Measurements from ENCODE around the gene CYP2J2.

DNA sequence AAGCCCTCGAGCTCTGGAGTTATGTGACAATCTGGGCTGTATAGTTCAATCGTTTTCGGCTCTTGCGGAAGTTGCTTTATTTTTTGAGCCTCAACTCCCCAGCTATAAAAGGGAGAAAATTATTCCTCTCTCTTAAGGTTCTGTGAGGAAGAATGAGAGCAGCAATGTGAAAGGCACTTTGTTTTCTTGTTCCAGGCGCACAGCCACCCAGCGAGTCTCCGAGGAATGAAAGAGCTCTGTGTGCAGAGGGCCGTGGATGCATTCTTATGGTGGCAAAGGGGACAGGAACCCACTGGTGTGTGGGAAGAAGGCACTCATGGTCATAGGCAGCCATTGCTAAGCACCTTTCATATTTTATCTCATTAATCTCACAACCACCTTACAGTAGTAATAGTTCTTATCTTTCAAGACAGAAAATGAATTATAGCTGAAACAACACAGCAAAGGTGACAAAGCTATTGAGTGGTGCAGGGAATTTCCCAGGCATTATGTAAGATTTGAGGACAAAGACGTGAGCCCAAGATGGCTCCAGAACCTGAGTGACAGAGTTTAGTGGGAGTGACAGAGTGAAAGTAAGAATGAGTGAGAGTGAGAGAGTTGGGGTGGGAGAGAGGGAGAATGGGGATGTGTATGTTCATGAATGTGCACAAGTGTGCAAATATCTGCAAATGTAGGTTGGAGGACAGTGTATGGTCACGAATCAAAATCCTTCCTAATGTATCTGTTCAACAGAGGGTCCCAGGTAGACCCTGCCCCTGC, 9.4 kb downstream of the CYP2J2 start:
- TF ChIP-seq, protein P1, sequence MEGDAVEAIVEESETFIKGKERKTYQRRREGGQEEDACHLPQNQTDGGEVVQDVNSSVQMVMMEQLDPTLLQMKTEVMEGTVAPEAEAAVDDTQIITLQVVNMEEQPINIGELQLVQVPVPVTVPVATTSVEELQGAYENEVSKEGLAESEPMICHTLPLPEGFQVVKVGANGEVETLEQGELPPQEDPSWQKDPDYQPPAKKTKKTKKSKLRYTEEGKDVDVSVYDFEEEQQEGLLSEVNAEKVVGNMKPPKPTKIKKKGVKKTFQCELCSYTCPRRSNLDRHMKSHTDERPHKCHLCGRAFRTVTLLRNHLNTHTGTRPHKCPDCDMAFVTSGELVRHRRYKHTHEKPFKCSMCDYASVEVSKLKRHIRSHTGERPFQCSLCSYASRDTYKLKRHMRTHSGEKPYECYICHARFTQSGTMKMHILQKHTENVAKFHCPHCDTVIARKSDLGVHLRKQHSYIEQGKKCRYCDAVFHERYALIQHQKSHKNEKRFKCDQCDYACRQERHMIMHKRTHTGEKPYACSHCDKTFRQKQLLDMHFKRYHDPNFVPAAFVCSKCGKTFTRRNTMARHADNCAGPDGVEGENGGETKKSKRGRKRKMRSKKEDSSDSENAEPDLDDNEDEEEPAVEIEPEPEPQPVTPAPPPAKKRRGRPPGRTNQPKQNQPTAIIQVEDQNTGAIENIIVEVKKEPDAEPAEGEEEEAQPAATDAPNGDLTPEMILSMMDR (IDR thresholded peaks at IDR 0.05), result no peak
- TF ChIP-seq EZH2 (IDR thresholded peaks at IDR 0.05), result no peak
